ENCODE measurements around the gene MPP2. TPM values are rescaled to one million over a fixed set of nuclear protein-coding genes. Genes with fewer than 3 reads are reported as not detected.

MPP2 gene
- total and polyA plus RNA-seq, 2 donors from 2014 or later = 1.2 to 2.7 TPM

- Histone ChIP-seq H3K4me3 (ENCODE audit: low read length in 3 of 3) (no peak overlapping the region), H3K9ac (ENCODE audit: low read length in 3 of 3) (no peak overlapping the region), H3K36me3 (ENCODE audit: control insufficient read depth in 2 of 3, insufficient read depth in 3 of 3, low read length in 3 of 3) (no peaks in the 10 kb centered on the region), H3K27ac (ENCODE audit: low read depth in 2 of 2, low read length in 2 of 2) (no peak overlapping the region), H3K27me3 (ENCODE audit: control insufficient read depth, insufficient read depth, low read length) (no peaks in the 10 kb centered on the region), H3K9me3 (ENCODE audit: control insufficient read depth in 2 of 3, insufficient read depth in 1 of 3, low read length in 3 of 3) (no peaks in the 10 kb centered on the region), H3K4me1 (ENCODE audit: control insufficient read depth in 2 of 3, insufficient read depth in 2 of 3, low read depth in 1 of 3, low read length in 3 of 3) (peaks cover 0 to 11% (median 0%) of the 10 kb centered on the region in 3 donors)
- no peak for FAIRE-seq
- DNase-seq = no peak
- intact Hi-C loops (cut with DNase I) = no loop called here
- TF ChIP-seq, protein P1, sequence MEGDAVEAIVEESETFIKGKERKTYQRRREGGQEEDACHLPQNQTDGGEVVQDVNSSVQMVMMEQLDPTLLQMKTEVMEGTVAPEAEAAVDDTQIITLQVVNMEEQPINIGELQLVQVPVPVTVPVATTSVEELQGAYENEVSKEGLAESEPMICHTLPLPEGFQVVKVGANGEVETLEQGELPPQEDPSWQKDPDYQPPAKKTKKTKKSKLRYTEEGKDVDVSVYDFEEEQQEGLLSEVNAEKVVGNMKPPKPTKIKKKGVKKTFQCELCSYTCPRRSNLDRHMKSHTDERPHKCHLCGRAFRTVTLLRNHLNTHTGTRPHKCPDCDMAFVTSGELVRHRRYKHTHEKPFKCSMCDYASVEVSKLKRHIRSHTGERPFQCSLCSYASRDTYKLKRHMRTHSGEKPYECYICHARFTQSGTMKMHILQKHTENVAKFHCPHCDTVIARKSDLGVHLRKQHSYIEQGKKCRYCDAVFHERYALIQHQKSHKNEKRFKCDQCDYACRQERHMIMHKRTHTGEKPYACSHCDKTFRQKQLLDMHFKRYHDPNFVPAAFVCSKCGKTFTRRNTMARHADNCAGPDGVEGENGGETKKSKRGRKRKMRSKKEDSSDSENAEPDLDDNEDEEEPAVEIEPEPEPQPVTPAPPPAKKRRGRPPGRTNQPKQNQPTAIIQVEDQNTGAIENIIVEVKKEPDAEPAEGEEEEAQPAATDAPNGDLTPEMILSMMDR (IDR thresholded peaks at IDR 0.05; ENCODE audit: borderline replicate concordance, extremely low read depth, insufficient read depth) = no peak
These were observed 77.6 kb downstream of the MPP2 start for GRCh38 chr17:43829738-43830137.

DNA sequence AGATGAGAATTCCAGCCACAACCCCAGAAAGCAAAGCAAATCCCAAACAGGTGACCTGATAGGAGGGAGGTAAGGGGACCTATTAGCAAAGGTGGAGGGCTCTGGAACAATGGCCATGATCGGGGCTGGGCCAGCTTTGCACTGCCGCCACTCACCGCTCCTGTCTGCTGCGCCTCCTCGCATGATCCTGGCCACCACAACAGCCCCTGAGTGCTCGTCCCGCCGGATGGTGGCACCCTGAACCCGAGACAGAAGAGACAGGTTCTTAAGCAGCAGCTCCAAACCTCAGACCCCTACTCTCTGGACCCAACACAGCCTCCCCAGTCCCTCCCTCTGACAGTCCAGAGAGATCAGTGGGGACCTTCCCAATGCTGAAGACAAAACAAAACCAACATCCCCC, 79.7 kb downstream of the MPP2 start:
- H3K36me3 ChIP-seq (ENCODE audit: control insufficient read depth in 2 of 3, insufficient read depth in 3 of 3, low read length in 3 of 3) = no peaks in the 10 kb centered on the region
- no peak for DNase-seq

GRCh38 chr17:43826206-43826605, 81.1 kb downstream of the MPP2 start:
- no peak overlapping the region for H3K9ac ChIP-seq (ENCODE audit: low read length in 3 of 3)
- H3K36me3 ChIP-seq (ENCODE audit: control insufficient read depth in 2 of 3, insufficient read depth in 3 of 3, low read length in 3 of 3) = no peaks in the 10 kb centered on the region
- no peak for DNase-seq
- H3K27ac ChIP-seq (ENCODE audit: low read depth in 2 of 2, low read length in 2 of 2) = no peak overlapping the region
- intact Hi-C loops (cut with DNase I) = no loop called here
- H3K4me1 ChIP-seq (ENCODE audit: control insufficient read depth in 2 of 3, insufficient read depth in 2 of 3, low read depth in 1 of 3, low read length in 3 of 3) = no peaks in the 10 kb centered on the region
- H3K27me3 ChIP-seq (ENCODE audit: control insufficient read depth, insufficient read depth, low read length) = no peaks in the 10 kb centered on the region
- no peaks in the 10 kb centered on the region for H3K9me3 ChIP-seq (ENCODE audit: control insufficient read depth in 2 of 3, insufficient read depth in 1 of 3, low read length in 3 of 3)
- TF ChIP-seq, protein P1 (IDR thresholded peaks at IDR 0.05; ENCODE audit: borderline replicate concordance, extremely low read depth, insufficient read depth) = no peak
- no peak overlapping the region for H3K4me3 ChIP-seq (ENCODE audit: low read length in 3 of 3)
- no peak for FAIRE-seq

More for the DNA sequence above, 79.7 kb downstream of the MPP2 start:
- Histone ChIP-seq H3K9me3 (ENCODE audit: control insufficient read depth in 2 of 3, insufficient read depth in 1 of 3, low read length in 3 of 3) (no peaks in the 10 kb centered on the region), H3K4me3 (ENCODE audit: low read length in 3 of 3) (no peak overlapping the region), H3K9ac (ENCODE audit: low read length in 3 of 3) (no peak overlapping the region), H3K27ac (ENCODE audit: low read depth in 2 of 2, low read length in 2 of 2) (no peak overlapping the region), H3K4me1 (ENCODE audit: control insufficient read depth in 2 of 3, insufficient read depth in 2 of 3, low read depth in 1 of 3, low read length in 3 of 3) (peaks cover 0 to 6% (median 0%) of the 10 kb centered on the region in 3 donors), H3K27me3 (ENCODE audit: control insufficient read depth, insufficient read depth, low read length) (no peaks in the 10 kb centered on the region)
- FAIRE-seq = no peak
- intact Hi-C loops (cut with DNase I) = no loop called here
- TF ChIP-seq, protein P1 (IDR thresholded peaks at IDR 0.05; ENCODE audit: borderline replicate concordance, extremely low read depth, insufficient read depth) = no peak

DNA sequence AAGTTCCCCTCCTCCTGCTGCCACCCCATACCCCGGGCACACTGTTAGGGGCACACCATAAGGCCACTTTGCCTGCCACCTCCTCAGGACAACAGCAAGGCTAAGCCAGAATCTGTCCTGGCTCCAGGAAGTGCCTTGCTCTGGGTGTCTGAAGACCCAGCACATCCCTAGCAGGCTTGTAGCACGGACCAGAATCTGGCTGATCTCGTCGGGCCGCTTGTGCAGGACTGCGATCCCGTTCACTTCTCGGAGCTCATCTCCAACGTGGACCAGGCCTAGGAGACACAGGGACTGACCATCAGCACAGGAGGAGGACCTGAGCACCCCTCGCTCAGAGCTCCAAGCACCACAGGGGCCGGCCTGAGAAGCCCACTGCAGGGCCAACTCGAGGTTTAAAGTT, 81.8 kb downstream of the MPP2 start:
- no peak for DNase-seq
- intact Hi-C loops (cut with DNase I) = no loop called here

More for the DNA sequence above, 81.8 kb downstream of the MPP2 start:
- TF ChIP-seq, protein P1 (IDR thresholded peaks at IDR 0.05; ENCODE audit: borderline replicate concordance, extremely low read depth, insufficient read depth) = no peak
- Histone ChIP-seq H3K4me1 (ENCODE audit: control insufficient read depth in 2 of 3, insufficient read depth in 2 of 3, low read depth in 1 of 3, low read length in 3 of 3) (no peaks in the 10 kb centered on the region), H3K27me3 (ENCODE audit: control insufficient read depth, insufficient read depth, low read length) (no peaks in the 10 kb centered on the region), H3K27ac (ENCODE audit: low read depth in 2 of 2, low read length in 2 of 2) (no peak overlapping the region), H3K9ac (ENCODE audit: low read length in 3 of 3) (no peak overlapping the region), H3K9me3 (ENCODE audit: control insufficient read depth in 2 of 3, insufficient read depth in 1 of 3, low read length in 3 of 3) (no peaks in the 10 kb centered on the region), H3K4me3 (ENCODE audit: low read length in 3 of 3) (no peak overlapping the region), H3K36me3 (ENCODE audit: control insufficient read depth in 2 of 3, insufficient read depth in 3 of 3, low read length in 3 of 3) (no peaks in the 10 kb centered on the region)
- no peak for FAIRE-seq
